ENCODE measurements around the gene CFAP99. TPM values are rescaled to one million over a fixed set of nuclear protein-coding genes. Genes with fewer than 3 reads are reported as not detected.

Gene CFAP99
- total and polyA plus RNA-seq, 3 donors from 2014 or later, result 30.5 to 41.2 (median 40.1) TPM

DNA sequence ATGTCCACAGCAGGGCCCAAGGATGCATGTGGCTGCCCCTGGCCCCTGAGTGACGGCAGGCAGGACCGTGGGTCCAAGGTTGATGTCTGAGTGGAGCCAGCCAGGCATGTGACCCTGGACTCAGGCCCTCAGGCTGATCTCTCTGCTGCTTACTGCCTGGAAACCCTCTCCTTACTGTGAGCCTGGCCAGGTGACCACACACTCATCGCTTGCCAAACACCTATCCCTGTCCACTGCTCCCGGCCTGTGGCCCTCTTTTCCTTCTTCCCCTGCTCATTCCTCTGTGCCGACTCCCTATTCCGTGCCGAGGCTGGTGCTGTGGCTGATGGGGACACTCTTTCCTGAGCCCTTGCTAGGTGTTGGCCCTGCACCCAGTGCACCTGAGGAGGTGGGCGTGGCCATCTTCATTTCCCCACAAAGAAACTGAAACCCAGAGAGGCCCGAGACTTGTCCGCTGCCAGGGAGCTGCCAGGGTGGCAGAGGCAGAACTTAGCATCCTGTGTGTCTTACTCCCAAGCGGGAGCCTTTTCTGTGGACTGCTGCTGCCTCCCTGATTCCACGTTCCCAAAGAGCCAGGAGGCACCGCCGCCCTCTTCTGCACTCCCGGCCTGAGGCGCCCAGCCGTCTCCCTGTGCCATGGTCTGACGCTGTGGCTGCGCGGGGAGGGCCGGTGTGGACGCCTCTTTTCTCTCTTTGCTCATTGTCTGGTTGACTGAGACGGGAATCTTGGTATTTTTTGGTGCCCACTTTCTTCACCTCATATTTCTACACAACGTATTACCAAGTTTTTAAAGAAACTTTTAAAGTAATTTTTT, 38.9 kb downstream of the CFAP99 start:
- WGBS, 2 donors, result 87 to 90% methylated on average over 23 to 24 of the region's 24 CpGs
- no peak for DNase-seq
- TF ChIP-seq POLR2A (IDR thresholded peaks at IDR 0.05), result no peak
- TF ChIP-seq, protein P1, sequence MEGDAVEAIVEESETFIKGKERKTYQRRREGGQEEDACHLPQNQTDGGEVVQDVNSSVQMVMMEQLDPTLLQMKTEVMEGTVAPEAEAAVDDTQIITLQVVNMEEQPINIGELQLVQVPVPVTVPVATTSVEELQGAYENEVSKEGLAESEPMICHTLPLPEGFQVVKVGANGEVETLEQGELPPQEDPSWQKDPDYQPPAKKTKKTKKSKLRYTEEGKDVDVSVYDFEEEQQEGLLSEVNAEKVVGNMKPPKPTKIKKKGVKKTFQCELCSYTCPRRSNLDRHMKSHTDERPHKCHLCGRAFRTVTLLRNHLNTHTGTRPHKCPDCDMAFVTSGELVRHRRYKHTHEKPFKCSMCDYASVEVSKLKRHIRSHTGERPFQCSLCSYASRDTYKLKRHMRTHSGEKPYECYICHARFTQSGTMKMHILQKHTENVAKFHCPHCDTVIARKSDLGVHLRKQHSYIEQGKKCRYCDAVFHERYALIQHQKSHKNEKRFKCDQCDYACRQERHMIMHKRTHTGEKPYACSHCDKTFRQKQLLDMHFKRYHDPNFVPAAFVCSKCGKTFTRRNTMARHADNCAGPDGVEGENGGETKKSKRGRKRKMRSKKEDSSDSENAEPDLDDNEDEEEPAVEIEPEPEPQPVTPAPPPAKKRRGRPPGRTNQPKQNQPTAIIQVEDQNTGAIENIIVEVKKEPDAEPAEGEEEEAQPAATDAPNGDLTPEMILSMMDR (IDR thresholded peaks at IDR 0.05), result no peak

DNA sequence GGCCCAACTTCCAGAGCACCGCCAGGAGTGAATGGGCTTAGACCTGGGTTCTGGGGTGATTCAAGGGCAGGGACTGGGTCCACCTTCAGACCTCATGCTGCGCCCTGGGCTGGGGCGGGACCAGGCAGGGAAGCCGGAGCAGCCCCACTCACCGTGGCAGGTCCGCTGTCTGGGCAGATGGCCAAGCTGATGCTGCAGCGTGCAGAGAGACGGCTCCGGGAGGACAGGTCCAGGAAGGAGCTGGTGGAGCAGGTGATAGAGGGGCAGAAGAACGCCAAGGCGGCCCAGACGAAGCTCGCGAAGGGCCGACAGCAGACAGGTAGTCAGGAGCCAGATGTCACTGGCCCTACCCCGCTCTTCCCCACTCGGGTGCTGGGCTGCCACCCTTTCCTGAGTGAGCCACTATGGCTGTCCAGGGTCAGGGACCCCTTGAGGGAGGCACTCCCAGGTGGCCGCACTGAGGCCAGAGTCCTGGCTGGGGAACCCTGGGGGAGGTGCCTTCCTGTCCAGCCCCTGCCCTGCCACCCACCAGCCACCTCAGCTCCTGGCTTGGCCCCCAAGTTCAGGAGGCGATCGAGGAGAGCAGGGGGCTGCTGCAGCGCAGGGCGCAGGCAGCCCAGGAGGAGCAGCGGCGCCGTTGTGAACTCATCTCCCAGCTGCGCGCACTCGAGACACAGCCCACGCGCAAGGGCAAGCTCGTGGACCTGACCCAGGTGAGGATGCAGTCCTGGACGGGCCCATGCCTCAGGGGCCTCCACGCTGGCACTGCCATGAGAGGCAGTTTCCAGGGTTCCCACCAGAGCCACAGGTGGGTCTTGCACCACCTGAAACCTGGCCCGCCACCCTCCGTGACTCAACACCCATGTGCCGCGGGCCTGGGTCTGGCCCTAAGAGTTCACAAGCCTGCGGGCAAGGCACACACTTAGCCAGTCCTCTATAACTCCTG, 40.1 kb downstream of the CFAP99 start:
- Histone ChIP-seq H3K4me1 (peaks cover 9% of the 10 kb centered on the region), H3K27ac (no peak overlapping the region)

More for the DNA sequence above, 38.9 kb downstream of the CFAP99 start:
- Histone ChIP-seq H3K27ac (no peak overlapping the region), H3K9me3 (no peaks in the 10 kb centered on the region), H3K36me3 (ENCODE audit: low read depth, missing control alignments) (no peaks in the 10 kb centered on the region), H3K4me1 (no peaks in the 10 kb centered on the region), H3K4me3 (no peak overlapping the region), H3K27me3 (no peaks in the 10 kb centered on the region)
- intact Hi-C loops (cut with DNase I; ENCODE audit: low total_unique reads), result no loop called here

DNA sequence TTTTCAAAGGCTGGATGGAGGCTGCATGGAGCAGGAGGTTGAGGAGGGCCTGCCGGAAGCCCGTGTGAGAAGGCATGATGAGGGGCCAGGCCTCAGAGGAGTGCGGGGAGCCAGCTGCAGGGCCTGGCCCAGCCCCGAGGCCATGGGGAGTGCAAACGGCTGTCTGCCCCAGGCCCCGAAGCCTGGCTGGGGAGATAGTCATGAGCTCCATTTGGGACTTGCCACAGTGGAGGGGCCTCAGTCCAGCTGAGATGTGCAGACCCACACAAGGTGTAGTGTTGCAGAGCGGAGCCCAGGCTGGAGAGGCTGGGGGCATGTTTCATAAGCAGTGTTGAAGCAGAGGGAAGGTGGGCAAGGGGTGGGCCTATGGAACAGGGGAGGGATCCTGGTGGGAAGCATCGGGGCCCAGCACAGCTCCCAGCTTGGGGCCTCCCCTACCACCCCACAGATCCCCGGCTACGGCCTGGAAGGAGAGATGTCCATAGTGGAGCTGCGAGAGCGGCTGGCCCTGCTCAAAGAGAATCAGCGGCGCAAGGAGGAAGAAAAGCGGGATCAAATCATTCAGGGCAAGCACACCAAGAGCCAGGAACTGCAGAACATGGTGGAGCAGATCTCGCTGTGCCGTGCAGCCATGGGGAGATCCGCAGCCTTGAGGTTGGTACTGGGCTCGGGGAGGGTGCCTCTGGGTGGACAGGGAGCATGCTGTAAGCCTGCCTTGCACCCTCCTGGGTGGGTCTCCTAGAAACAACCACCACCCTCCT, 41.0 kb downstream of the CFAP99 start:
- WGBS, 2 donors, result 90 to 94% methylated on average over 14 to 19 of the region's 19 CpGs
- peaks cover 9% of the 10 kb centered on the region for H3K4me1 ChIP-seq
- H3K36me3 ChIP-seq (ENCODE audit: low read depth, missing control alignments), result no peaks in the 10 kb centered on the region
- H3K27me3 ChIP-seq, result no peaks in the 10 kb centered on the region
- no peak overlapping the region for H3K27ac ChIP-seq
- no peak for DNase-seq
- TF ChIP-seq, protein P1 (IDR thresholded peaks at IDR 0.05), result no peak
- no peak for TF ChIP-seq POLR2A (IDR thresholded peaks at IDR 0.05)
- intact Hi-C loops (cut with DNase I; ENCODE audit: low total_unique reads), result no loop called here
- no peaks in the 10 kb centered on the region for H3K9me3 ChIP-seq
- no peak overlapping the region for H3K4me3 ChIP-seq

More for the DNA sequence above, 40.1 kb downstream of the CFAP99 start:
- intact Hi-C loops (cut with DNase I; ENCODE audit: low total_unique reads), result no loop called here
- Histone ChIP-seq H3K36me3 (ENCODE audit: low read depth, missing control alignments) (no peaks in the 10 kb centered on the region), H3K9me3 (no peaks in the 10 kb centered on the region), H3K27me3 (no peaks in the 10 kb centered on the region), H3K4me3 (no peak overlapping the region)
- DNase-seq, result no peak
- WGBS, 2 donors, result 83 to 86% methylated on average over 18 to 38 of the region's 38 CpGs
- TF ChIP-seq POLR2A (IDR thresholded peaks at IDR 0.05), result no peak
- TF ChIP-seq, protein P1 (IDR thresholded peaks at IDR 0.05), result no peak

DNA sequence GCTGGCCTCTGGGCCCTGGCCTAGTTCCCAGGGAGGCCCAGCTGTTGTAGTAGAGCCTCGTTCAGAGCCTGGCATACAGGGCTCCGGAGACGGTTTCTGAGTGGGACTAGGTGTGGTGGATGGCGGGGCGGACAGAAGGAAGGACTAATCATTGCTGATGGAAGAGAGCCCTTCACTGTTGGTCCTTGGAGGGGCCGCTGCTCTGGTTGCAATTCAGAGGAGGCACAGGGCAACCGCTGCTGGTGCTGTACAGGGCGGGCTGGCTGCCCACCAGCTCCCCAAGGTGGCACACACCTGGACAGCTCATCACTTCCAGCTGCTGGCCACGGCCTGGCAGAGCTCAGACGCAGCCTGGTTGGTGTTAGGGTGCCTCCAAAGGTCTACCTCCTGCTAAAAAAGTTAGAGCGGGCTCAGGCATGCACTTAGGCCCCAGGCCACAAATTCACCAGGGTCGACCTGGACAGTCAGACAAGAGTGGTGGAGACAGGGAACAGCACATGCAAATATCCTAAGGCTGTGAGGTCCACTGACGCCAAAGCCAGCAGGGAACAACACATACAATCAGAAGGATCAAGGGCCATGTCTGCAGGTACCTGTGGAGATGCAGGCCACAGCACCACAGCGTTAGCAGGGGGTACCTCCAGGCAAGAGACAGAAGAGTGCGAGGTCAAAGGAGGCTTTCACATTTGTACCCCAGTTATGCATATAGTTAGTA, 42.6 kb downstream of the CFAP99 start:
- no peak for TF ChIP-seq POLR2A (IDR thresholded peaks at IDR 0.05)
- TF ChIP-seq, protein P1 (IDR thresholded peaks at IDR 0.05), result no peak
- no peak for DNase-seq
- Histone ChIP-seq H3K36me3 (ENCODE audit: low read depth, missing control alignments) (no peaks in the 10 kb centered on the region), H3K27ac (no peak overlapping the region), H3K4me3 (no peak overlapping the region), H3K27me3 (no peaks in the 10 kb centered on the region), H3K9me3 (no peaks in the 10 kb centered on the region), H3K4me1 (peaks cover 9% of the 10 kb centered on the region)
- intact Hi-C loops (cut with DNase I; ENCODE audit: low total_unique reads), result no loop called here
- WGBS, 2 donors, result 81% methylated on average over 14 to 15 of the region's 15 CpGs
